IgD-negative memory B cell (primary cell): Measurements from ENCODE around the gene DLGAP4. TPM values are rescaled to one million over a fixed set of nuclear protein-coding genes. Genes with fewer than 3 reads are reported as not detected.
"Not testable (repeated sequence)": the region's sequence is repeated elsewhere in the genome, so short reads cannot be mapped to it uniquely, and the experiment has no call there.

Experiments
- H3K27ac Mint-ChIP-seq, 3 donors: one replicate each; pipeline ENCODE4 v1.8.0; 2020 to 2022; ENCODE audit warnings: mild to moderate bottlenecking in 3 of 3, mixed read lengths in 3 of 3, moderate library complexity in 1 of 3
- H3K27me3 Mint-ChIP-seq: one replicate; pipeline ENCODE4 v1.8.0; 2021; ENCODE audit warnings: mixed read lengths
- H3K36me3 Mint-ChIP-seq: one replicate; pipeline ENCODE4 v1.8.0; 2020; ENCODE audit warnings: mild to moderate bottlenecking, mixed read lengths
- H3K4me1 Mint-ChIP-seq, 3 donors: one replicate each; pipeline ENCODE4 v1.8.0; 2020 to 2022; ENCODE audit warnings: mixed read lengths in 3 of 3, mild to moderate bottlenecking in 1 of 3
- H3K4me3 Mint-ChIP-seq, 4 donors: one replicate each; pipeline ENCODE4 v1.8.0; 2020 to 2022; ENCODE audit warnings: mild to moderate bottlenecking in 4 of 4, mixed read lengths in 4 of 4, moderate library complexity in 3 of 4
- H3K9me3 Mint-ChIP-seq, 3 donors: one replicate each; pipeline ENCODE4 v1.8.0; 2020 to 2021; ENCODE audit warnings: mixed read lengths in 3 of 3, mild to moderate bottlenecking in 1 of 3
- polyA plus RNA-seq: library from polyadenylated mRNA; unstranded; fragments of 300-500 nt; fragmentation: Illumina TruSeq; gene quantifications from one replicate; pipeline ENCODE4 v1.2.3, GENCODE V29; 2021

DLGAP4 gene
- polyA plus RNA-seq, 1 donor from 2014 or later = 48.2 TPM

DNA sequence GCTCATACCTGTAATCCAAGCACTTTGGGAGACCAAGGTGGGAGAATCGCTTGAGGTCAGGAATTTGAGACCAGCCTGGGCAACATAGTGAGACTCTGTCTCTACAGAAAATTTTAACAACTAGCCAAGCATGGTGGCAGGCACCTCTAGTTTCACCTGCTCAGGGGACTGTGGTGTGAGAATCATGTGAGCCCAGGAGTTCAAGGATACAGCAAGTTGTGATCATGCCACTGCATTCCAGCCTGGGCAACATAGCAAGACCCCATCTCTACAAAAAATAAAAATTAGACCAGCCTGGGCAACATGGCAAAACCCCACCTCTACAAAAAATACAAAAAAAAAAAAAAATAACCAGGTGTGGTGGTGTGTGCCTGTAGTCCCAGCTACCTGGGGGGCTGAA is 73.8 kb downstream of the DLGAP4 start:
- H3K9me3 Mint-ChIP-seq, H3K36me3 Mint-ChIP-seq, H3K4me3 Mint-ChIP-seq, H3K27ac Mint-ChIP-seq, H3K4me1 Mint-ChIP-seq: not testable (repeated sequence)
- H3K27me3 Mint-ChIP-seq = peaks cover 16% of the 10 kb centered on the region

DNA sequence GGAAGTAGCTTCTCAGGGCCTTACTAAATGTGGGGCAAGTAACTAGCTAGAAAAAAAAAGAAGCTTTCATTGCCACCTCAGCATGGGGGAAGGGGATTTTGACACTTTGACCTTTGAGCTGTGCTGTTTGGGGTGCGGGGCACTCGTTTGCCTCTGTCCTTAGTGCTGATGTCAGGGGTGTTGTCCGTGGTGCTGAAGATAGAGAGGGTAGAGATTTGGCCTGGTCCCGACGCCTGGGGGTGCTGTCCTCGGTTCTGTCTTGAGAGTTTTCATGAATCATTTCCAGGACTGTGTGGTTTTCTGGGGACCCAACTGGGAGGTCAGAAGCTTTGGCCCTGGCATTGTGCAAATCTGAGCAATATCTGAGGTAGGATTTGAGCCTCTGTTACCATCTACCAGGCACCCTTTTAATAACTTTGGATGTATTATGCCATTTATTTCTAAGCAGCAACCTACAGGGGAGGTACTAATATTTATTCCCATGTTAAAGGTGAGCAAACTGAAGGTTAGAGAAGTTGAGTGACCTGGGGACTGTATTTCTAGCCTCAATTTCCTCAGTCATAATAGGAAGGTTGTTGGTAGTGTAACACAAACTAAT is 78.0 kb downstream of the DLGAP4 start:
- Mint-ChIP-seq H3K36me3 (no peaks in the 10 kb centered on the region), H3K27me3 (peaks cover 13% of the 10 kb centered on the region), H3K4me3 (no peak overlapping the region), H3K4me1 (no peaks in the 10 kb centered on the region), H3K9me3 (peaks cover 0 to 2% (median 1%) of the 10 kb centered on the region in 3 donors), H3K27ac (peak overlapping the region in 1 of 3 donors; percentile 76)

DNA sequence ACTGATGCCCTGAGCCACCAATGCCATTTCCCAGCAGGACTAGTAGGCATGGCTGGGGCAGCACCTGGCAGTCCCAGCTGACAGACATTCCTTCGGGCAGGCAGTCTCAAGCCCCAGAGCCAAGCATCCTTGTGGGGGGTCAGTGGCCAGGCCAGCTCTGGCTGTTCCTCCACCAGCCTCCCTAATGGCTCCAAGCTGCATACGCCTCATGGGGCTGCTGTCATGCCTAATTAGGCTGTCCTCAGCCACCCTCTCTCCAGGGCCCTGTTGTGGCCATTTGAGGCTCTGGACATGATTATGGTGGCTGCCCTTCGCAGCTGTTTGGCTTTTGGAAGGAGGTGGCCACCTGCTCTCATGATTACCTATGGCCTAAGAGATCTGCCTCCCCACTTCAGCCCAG is 79.4 kb downstream of the DLGAP4 start:
- Mint-ChIP-seq H3K4me3 (no peak overlapping the region), H3K27me3 (peaks cover 10% of the 10 kb centered on the region), H3K4me1 (no peaks in the 10 kb centered on the region), H3K9me3 (peaks cover 0 to 2% (median 1%) of the 10 kb centered on the region in 3 donors), H3K36me3 (peaks cover 1% of the 10 kb centered on the region), H3K27ac (no peak overlapping the region)

DNA sequence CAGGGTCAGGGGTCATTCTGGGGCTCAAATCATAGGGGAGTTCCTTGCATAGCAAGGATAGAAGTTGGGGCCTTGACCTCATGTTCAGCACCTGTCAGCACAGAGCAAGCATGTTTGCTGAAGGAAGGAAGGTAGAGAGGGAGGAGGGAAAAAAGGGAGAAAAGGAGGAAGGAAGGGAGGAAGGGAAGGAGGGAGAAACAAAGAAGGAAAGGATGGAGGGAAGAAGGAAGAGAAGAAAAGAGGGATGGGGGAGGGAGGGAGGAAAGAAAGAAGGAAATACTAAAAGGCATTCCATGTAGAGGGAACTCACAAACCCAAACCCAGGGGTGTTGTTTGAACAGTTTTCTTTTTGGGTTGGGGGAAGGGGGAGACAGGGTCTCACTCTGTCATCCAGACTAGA is 80.1 kb downstream of the DLGAP4 start:
- Mint-ChIP-seq H3K27me3 (peaks cover 5% of the 10 kb centered on the region), H3K4me3 (no peak overlapping the region), H3K9me3 (peaks cover 0 to 2% (median 0%) of the 10 kb centered on the region in 3 donors), H3K27ac (no peak overlapping the region), H3K36me3 (peaks cover 1% of the 10 kb centered on the region), H3K4me1 (no peaks in the 10 kb centered on the region)

DNA sequence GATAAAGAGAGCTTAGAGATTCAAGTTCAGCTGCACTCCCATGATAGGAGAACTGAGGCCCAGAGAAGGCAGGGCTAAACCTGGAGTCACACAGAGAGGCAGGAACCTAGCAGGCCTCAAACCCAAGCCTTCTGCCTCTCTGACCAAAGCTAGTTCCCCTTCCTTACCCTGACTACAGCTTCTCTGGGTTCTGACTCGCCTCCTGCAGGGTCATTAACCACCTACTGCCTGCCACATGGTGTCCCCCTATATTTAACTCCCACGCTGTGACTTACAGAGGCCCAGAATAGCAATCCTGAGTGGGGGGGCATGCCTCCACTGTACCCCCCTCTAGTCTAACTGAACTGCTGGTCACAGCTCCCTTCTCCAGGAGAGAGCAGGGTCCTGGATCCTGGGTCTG is 84.1 kb downstream of the DLGAP4 start:
- Mint-ChIP-seq H3K36me3 (peaks cover 4% of the 10 kb centered on the region), H3K27ac (no peak overlapping the region), H3K4me3 (no peak overlapping the region), H3K9me3 (peaks cover 0 to 2% (median 0%) of the 10 kb centered on the region in 3 donors), H3K27me3 (peaks cover 5% of the 10 kb centered on the region), H3K4me1 (no peaks in the 10 kb centered on the region)

DNA sequence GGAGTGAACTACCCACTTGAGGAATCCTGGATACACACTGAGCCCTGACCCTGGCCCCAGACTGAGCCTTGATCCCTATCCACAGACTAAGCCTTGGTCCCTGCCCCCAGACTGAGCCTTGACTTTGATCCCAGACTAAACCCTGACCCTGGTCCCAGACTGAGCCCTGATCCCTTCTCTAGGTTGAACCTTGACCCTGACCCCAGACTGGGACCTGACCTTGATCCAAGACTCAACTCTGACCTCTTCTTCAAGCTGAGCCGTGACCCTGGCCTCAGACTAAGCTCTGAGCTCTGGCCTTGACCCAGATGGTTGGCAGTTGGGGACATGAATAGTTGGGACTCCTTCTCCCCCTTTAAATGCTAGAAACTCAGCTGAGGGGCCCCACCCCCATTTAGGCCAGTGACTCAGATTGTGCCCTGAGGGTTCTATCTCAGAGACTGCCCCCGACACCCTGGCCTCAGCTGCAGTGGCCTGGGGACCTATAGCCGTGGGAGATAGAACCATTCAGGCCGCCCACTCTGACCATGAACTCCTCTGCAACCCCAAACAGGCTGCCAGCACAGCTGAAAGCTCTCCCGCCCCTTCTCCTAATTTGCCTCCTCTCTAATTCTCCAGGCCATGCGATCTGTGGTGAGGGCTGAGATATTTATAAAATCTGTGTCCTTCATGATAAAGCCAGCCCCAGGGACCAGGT is 84.7 kb downstream of the DLGAP4 start:
- Mint-ChIP-seq H3K27me3 (peaks cover 5% of the 10 kb centered on the region), H3K4me1 (no peaks in the 10 kb centered on the region)

DNA sequence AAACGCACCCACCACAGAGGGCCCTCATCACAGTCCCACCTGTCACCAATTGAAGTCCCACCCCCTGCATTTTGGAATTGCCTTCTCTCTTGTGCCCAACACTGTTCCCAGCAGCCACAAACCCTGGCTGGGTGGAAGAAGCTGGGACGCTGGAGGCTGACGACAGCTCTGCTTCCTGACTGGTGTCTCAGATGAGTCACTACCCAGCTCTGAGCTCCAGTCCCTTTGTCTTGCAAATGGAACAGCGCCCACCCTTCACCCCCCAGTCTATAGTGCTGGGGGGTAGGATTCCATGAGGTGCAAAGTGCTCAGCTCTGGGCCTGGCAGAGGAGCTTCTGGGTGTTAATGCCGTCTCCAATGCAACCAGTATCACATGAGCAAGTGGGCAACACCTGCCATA is 85.3 kb downstream of the DLGAP4 start:
- H3K36me3 Mint-ChIP-seq = peaks cover 4% of the 10 kb centered on the region
- H3K27ac Mint-ChIP-seq = no peak overlapping the region
- H3K27me3 Mint-ChIP-seq = peaks cover 2% of the 10 kb centered on the region

More for the DNA sequence above, 84.7 kb downstream of the DLGAP4 start:
- Mint-ChIP-seq H3K36me3 (peaks cover 4% of the 10 kb centered on the region), H3K27ac (no peak overlapping the region), H3K9me3 (peaks cover 0 to 1% (median 0%) of the 10 kb centered on the region in 3 donors), H3K4me3 (no peak overlapping the region)

DNA sequence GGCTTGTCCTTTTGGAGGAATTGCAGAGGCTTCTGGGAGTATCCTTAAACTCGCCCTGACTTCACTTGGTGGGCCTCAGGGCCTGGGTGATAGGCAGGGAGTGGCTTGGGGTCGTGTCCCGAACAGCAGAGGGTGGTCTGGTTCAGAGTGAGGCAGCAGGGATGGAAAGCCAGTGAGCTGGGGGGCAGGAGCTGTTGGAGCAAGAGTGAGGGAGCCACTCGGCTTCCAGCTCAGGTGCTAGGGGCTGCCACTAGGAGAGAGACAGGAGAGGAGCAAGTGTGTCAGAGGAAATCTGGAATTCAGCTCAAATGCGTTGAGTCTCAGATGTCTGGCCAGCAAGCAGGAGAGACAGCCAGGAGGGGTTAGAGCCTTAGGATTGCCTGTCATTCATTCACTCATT is 85.8 kb downstream of the DLGAP4 start:
- no peaks in the 10 kb centered on the region for H3K9me3 Mint-ChIP-seq
- H3K36me3 Mint-ChIP-seq = peaks cover 4% of the 10 kb centered on the region
- H3K4me3 Mint-ChIP-seq = no peak overlapping the region
- H3K27me3 Mint-ChIP-seq = peaks cover 2% of the 10 kb centered on the region
- no peaks in the 10 kb centered on the region for H3K4me1 Mint-ChIP-seq
- no peak overlapping the region for H3K27ac Mint-ChIP-seq

More for the DNA sequence above, 85.3 kb downstream of the DLGAP4 start:
- no peaks in the 10 kb centered on the region for H3K9me3 Mint-ChIP-seq
- H3K4me3 Mint-ChIP-seq = no peak overlapping the region
- no peaks in the 10 kb centered on the region for H3K4me1 Mint-ChIP-seq

DNA sequence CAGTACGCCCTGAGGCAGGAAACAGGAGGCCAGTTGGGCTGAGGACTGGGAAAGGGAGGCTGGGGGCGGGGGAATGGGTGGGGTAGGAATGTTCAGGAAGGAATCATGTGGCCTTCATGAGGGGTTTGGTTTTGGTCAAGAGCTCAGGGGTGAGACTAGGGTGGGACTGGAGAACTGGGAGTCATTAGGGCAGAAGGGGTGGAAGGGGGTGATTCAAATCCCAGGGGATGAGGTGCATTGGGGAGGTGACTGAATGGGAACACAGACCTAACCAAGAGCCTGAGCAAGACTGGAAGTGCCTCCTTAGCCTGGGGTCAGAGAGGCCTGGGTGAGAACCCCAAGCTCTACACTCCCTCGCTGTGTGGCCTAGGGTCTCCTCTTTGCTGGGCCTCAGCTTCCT is 86.8 kb downstream of the DLGAP4 start:
- Mint-ChIP-seq H3K4me1 (no peaks in the 10 kb centered on the region), H3K36me3 (peaks cover 4% of the 10 kb centered on the region), H3K27me3 (peaks cover 2% of the 10 kb centered on the region), H3K9me3 (no peaks in the 10 kb centered on the region), H3K4me3 (no peak overlapping the region), H3K27ac (no peak overlapping the region)

DNA sequence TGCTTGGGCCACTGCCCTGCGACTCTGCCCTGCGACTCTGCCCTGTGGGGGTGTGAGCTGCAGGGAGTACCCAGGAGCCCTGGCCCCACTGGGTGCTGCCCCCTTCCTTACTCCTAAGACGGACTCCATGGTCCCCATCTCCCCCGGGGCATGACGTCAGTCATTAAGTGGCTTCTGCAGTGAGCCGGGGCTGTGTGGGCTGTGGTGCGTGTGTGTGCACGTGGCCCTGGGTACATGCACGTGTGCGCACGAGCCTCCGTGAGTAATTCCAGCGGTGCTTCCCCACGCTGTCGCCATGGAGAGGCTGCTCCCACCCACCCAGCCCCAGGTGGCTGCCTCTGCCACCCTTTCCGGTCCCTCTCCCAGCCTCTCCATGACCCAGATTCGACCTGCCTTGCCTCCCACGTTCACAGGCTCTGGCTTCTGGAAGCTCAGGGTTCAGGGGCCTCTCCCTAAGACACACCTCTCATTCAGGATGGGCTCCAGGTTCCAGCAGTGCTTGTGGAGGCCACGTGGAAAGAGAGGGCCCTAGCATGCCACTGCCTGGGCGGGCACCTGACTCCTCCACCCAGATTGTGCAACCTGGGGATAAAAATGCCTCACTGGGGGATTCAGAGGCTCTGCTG is 88.3 kb downstream of the DLGAP4 start:
- peaks cover 4% of the 10 kb centered on the region for H3K36me3 Mint-ChIP-seq
- H3K9me3 Mint-ChIP-seq = no peaks in the 10 kb centered on the region
- peaks cover 2% of the 10 kb centered on the region for H3K27me3 Mint-ChIP-seq
- no peak overlapping the region for H3K27ac Mint-ChIP-seq
- H3K4me1 Mint-ChIP-seq = peaks cover 0 to 2% (median 2%) of the 10 kb centered on the region in 3 donors
- no peak overlapping the region for H3K4me3 Mint-ChIP-seq

DNA sequence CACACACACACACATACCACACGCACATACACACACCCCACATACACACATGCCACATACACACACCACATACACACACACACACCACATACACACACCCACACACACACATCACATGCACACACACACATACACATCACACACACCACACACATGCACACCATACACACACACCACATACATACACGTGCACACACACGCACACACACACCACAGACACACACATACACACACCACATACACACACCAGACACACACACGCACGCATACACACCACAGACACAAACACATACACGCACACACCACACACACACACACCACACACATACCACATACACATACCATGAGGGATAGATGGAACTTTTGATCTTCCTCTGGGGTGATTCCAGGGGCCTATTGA is 90.2 kb downstream of the DLGAP4 start:
- H3K4me3 Mint-ChIP-seq = no peak overlapping the region
- H3K27ac Mint-ChIP-seq = no peak overlapping the region
- peaks cover 3% of the 10 kb centered on the region for H3K36me3 Mint-ChIP-seq
- H3K9me3 Mint-ChIP-seq = no peaks in the 10 kb centered on the region
- H3K4me1 Mint-ChIP-seq = peaks cover 5 to 8% (median 7%) of the 10 kb centered on the region in 3 donors
- peaks cover 19% of the 10 kb centered on the region for H3K27me3 Mint-ChIP-seq

DNA sequence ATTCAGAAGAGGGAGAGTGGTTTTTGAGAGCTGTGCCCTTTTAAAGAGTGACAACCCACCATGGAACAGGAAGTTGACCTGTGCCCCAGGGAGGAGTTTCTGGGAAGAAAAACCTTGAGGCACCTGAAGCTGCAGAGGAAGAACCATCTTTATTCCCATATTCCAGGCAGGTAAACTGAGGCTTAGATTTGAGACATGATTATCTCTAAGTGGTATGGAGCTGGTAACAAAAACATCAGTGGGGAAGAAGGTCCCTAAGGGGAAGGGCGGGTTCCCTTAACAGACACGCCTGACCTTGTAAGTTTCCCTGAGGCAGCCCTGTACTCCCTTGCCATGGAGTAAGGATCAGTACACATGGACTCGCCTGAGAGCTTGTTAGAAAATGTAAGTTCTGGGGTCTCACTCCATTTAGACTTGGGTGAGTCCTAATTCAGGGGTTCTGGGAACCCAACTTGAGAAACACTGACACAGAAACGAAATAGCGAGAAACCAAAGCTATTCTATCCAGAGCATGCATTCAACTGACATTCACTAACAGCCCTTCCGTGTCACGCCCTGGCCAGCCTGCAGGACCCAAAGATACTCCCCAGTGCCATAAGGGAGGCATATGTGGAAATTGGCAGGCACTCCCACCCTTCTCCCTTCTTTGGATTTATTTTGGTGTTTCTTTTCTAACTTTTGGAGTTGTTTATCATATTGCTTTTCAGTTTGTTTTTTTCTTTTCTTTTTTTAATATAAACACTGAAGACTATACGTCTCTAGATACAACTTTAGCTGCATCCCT is 90.9 kb downstream of the DLGAP4 start:
- H3K27me3 Mint-ChIP-seq = peaks cover 26% of the 10 kb centered on the region
- peaks cover 1% of the 10 kb centered on the region for H3K36me3 Mint-ChIP-seq
- no peaks in the 10 kb centered on the region for H3K9me3 Mint-ChIP-seq
- H3K4me1 Mint-ChIP-seq = peaks cover 5 to 8% (median 7%) of the 10 kb centered on the region in 3 donors
- H3K27ac Mint-ChIP-seq = no peak overlapping the region
- H3K4me3 Mint-ChIP-seq = no peak overlapping the region

DNA sequence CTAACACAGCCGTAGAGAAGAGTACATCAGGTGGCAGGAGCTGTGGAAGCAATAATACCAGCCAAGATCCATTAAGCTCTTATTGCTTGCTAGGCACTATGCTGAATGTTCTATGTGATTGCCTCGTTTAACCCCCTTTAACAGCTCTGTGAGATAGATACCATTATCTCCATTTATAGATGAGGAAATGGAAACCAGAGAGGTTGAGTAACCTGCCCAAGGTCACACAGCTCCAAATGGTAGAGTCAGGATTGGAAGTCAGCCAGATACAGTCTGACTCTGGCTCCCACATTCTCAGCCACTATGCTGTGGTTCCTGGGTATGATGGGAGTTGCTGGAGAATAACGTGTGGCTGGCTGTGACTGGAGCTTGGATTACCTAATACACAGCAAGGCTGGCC is 92.4 kb downstream of the DLGAP4 start:
- Mint-ChIP-seq H3K27me3 (peaks cover 27% of the 10 kb centered on the region), H3K9me3 (peaks cover 0 to 6% (median 4%) of the 10 kb centered on the region in 3 donors), H3K4me3 (no peak overlapping the region), H3K4me1 (peaks cover 5 to 8% (median 7%) of the 10 kb centered on the region in 3 donors), H3K27ac (no peak overlapping the region), H3K36me3 (peaks cover 1% of the 10 kb centered on the region)

DNA sequence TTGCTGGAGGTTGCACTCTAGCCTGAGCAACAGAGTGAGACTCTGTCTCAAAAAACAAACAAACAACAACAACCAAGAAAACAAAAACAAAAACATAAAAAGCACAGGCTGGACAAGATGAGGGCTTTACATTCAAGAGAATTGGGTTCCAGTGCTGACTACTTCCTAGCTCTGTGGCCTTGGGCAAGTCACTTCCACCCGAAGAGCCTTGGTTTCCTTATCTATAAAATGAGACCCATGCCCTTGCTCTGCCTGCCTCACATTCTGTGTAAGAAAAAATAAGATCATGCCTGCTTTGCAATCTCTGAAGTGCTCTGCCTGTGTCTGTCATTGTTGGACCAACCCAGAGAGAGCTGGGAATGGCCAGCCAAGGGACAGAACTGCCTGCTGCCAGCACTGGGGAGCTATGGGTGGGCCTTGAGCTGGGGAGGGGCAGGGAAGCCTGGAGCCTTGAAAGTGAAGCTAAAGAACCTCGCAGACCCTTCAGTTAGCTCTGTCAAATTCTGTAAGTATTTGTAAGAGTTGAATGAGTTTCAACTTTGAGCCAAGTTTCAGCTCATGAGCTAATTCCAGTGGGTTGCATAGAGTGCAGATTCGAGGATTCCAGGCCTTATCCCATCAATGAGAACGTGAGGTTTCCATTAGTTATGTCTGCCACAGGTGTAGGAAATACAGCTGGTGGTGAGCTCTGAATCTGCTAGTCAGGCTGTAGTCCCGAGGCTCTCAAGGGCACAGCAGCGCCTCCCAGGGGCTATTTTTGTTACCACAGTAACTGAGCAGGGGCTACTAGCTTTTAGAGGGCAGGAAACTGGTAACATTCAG is 93.2 kb downstream of the DLGAP4 start:
- peaks cover 0 to 6% (median 4%) of the 10 kb centered on the region in 3 donors for H3K9me3 Mint-ChIP-seq
- peaks cover 1% of the 10 kb centered on the region for H3K36me3 Mint-ChIP-seq
- H3K4me1 Mint-ChIP-seq = peaks cover 5 to 8% (median 7%) of the 10 kb centered on the region in 3 donors
- peaks cover 27% of the 10 kb centered on the region for H3K27me3 Mint-ChIP-seq
- peak overlapping the region in 1 of 4 donors; percentile 43 for H3K4me3 Mint-ChIP-seq
- peak overlapping the region in 1 of 3 donors; percentile 51 for H3K27ac Mint-ChIP-seq
